HG03571 (cell line): ENCODE measurements around the gene ACSL1.

Source experiments
- ATAC-seq: cut with Tn5 transposase; IDR thresholded peaks from one replicate; pipeline ENCODE4 v1.9.1; 2021; ENCODE audit not compliant: unreplicated experiment

ACSL1 gene

GRCh38 chr4:184814686-184815045, 11.1 kb downstream of the ACSL1 start:
- ATAC-seq: no peak

GRCh38 chr4:184812651-184813181, 13.1 kb downstream of the ACSL1 start:
- ATAC-seq: no peak

DNA sequence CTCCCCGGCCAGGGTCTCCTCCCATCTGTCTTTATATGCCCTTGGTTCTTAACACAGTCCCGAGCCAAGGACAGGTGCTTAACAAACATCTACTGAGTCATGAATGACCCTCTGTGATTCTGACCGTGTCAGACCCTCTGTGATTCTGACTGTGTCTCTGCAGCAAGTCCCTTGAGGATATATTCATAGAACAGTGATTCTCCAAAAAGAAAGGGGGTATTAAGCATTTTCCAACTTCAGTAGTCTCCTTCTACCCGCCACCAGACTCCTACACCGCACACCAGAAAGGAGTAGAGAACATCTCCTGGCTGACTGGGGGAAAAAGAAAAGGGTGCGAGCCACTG, 13.6 kb downstream of the ACSL1 start:
- no peak for ATAC-seq

DNA sequence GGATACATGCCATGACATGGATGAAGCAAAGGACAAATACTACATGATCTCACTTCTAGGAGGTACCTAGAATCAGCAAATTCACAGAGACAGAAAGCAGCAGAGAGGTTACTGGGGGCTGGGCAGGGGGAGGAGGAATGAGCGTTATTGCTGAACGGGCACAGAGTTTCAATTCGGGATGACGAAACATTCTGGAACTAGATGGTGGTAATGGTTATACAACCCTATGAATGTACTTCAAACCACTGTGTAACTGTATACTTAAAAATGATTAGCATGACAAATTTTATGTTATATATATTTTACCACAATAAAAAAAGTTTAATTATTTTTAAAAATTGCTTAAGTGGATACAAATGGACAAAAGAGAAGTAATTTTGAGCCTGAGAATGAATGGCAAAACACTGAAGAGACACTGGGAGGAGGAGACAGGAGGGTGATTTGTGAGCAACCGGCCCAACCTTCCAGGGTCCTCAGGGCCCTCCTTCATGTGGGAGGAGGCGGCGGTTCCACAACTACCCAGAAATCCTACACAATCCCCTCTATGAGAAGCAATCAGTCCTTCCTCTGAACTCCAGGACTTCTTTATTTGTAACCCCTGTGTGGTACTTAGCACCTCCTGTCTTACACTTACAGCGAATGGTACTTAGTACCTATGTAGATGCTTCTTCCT, 14.1 kb downstream of the ACSL1 start:
- no peak for ATAC-seq

- ATAC-seq: no peak
Measured at GRCh38 chr4:184810720-184811119, 15.0 kb downstream of the ACSL1 start.

GRCh38 chr4:184808713-184809050, 17.1 kb downstream of the ACSL1 start:
- ATAC-seq: no peak

GRCh38 chr4:184807797-184808712, 17.7 kb downstream of the ACSL1 start:
- ATAC-seq: no peak

DNA sequence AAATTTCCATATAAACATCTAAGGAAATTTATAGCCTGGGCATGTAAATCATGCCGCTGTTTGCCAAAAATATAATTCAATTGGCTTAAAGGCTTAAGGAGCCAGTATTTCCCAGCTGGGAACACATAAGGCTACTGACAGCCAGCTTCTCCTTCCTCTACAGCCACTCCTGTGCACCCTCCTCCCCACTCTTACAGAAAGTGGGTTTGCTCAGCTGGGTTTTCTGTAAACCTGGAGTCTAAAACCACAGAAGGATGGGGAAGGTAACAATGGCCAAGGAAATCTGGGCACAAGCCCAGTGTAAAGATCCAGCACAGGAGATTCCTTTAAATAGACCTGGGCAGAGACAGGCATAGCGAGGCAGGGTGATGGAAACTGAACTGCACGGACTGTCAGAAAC, 18.5 kb downstream of the ACSL1 start:
- no peak for ATAC-seq

GRCh38 chr4:184806711-184807110, 19.1 kb downstream of the ACSL1 start:
- no peak for ATAC-seq

DNA sequence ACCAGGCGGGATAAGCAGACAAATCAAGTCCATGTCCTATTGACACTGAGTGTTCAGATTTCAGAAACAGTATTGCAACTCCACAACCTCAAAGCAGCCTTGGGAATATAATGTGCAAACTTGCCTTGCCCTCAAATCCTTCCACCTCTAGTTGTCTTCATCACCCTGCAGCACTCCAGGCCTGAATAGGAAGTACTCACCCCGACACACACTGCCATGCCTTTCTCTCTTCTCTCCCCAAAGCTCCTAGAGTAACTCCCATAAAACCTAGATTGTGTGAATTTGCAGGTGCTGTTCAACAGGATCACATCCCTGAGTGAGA, 19.6 kb downstream of the ACSL1 start:
- no peak for ATAC-seq

GRCh38 chr4:184805462-184806228, 20.1 kb downstream of the ACSL1 start:
- ATAC-seq: peak; percentile 75

DNA sequence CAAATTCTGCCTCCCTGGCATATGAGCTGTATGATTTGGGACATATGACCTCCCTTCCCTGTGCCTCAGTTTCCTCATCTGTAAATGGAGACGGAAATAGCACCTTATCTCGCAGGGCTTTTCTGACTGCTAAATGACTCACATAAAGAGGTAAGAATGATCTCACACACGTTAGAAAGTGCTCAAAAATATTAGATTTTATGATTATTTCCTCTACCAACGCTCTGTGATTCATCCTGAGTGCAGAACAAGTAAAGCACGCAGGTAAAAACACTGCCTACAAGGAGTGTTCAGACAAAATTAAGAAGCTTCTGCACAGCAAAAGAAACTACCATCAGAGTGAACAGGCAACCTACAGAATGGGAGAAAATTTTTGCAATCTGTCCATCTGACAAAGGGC, 21.1 kb downstream of the ACSL1 start:
- ATAC-seq: no peak

DNA sequence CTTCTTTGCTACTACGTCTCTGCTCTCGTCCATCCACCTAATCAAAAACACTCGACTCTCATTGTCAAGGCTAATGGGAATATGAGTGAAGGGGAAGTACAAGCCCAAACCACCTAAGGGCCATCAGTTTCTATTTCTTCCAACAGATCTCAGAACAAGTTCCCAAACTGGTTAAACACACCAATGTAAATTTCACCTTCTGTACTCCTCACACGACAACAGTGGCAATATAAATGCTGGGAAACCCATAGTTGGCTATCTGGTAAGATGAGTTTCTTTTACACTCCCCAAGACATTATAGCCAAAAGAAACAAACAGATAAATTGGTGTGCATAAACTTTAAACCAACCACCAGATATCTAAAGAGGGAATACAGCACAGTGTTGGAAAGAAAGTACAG, 21.9 kb downstream of the ACSL1 start:
- ATAC-seq: no peak

- ATAC-seq: no peak
Measured at GRCh38 chr4:184803133-184803532, 22.6 kb downstream of the ACSL1 start.

- ATAC-seq: no peak
Measured at GRCh38 chr4:184802697-184803015, 23.1 kb downstream of the ACSL1 start.

- ATAC-seq: no peak
Measured at GRCh38 chr4:184801781-184802696, 23.7 kb downstream of the ACSL1 start.

GRCh38 chr4:184798504-184798903, 27.3 kb downstream of the ACSL1 start:
- ATAC-seq: no peak

DNA sequence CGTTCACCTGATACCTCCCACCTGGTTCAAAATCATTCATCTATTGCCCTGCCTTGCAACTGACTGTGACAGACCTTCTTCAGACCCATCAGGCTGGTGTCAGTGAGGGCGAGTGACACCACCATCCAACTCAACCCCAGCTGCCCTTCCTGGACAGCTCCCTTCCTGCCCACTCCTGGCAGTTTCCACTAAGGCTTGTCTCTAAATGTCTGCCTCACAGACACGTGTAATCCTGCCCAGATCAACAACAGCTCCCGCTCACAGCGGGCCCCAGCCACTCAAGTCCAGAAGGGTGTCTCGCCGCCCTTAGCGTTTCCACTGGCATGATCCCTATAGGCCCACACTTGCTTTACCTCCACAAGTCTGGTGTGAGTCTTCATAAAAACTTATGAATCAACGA, 28.9 kb downstream of the ACSL1 start:
- no peak for ATAC-seq

DNA sequence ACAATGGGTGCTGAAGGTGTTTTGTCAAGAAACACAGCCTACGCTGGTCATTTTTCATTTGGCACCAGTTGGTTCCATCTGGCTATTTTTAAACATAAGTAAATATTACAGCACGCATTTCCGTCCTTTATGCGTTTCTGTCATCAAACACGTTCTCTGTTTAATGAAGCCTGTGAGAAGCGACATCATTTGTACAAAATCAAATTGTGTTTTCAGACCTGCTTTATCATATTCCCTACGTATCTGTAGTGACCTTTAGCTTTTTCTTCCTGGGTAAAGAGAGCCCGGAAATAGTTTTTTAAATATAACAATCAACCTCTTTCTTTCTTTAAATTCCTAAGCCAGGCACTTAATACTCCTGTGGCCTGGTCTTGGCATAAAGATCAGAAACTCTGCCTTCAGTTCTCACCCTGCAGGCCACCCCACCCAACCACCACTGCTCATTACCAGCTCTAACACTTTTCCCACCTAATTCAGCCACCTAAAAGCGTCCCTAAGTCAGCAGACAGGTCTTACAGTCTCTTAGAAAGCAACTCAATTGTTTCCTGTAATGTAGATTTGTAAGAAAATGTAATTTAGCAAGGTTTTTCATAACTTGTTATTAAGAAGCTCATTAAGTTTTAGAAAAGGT, 30.4 kb downstream of the ACSL1 start:
- ATAC-seq: no peak

DNA sequence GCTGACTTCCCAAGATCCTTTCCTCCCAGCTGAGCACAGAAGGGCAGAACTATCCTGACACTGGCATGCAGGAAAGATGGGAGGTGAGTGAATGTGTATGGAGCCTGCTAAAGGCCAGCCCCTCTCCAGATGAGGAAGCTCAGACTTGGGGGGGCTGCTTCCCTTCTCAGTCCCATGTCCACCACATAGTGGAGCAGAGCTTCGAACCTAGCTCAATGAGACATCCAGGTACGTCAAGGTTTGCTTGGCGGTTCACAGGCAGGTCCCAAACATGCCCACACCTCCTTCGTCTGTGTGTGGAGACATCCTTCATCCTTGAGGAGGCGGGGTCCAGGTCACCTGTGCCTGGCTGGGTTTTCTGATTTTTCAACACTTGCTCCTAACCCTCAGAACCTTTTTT, 31.3 kb downstream of the ACSL1 start:
- no peak for ATAC-seq
